Stimulated activated CD8-positive, alpha-beta memory T cell treated with anti-CD3 and anti-CD28 coated beads, Interleukin-15, amount 100 ng/mL, for 4 hours (primary cell): ENCODE results near the gene GRHL3.

Experiments used
- DNase-seq, 2 donors: peaks; one replicate each; pipeline ENCODE4 v3.0.0-alpha.2; 2020; ENCODE audit warnings: low read depth in 2 of 2

The GRHL3 gene

GRCh38 chr1:24373044-24373443 is 53.9 kb downstream of the GRHL3 start:
- no peak for DNase-seq

- no peak for DNase-seq
Measured at GRCh38 chr1:24373710-24374109, 54.6 kb downstream of the GRHL3 start.

GRCh38 chr1:24374891-24375786 is 56.0 kb downstream of the GRHL3 start:
- DNase-seq, result no peak

- no peak for DNase-seq
Measured at GRCh38 chr1:24379733-24380315, 60.7 kb downstream of the GRHL3 start.

GRCh38 chr1:24380508-24380907 is 61.4 kb downstream of the GRHL3 start:
- DNase-seq, result no peak

GRCh38 chr1:24381256-24381655 is 62.1 kb downstream of the GRHL3 start:
- DNase-seq, result no peak

GRCh38 chr1:24382165-24382577 is 63.0 kb downstream of the GRHL3 start:
- no peak for DNase-seq

GRCh38 chr1:24383381-24383940 is 64.3 kb downstream of the GRHL3 start:
- no peak for DNase-seq

- no peak for DNase-seq
Measured at GRCh38 chr1:24384251-24385090, 65.3 kb downstream of the GRHL3 start.

- no peak for DNase-seq
Measured at GRCh38 chr1:24385160-24385940, 66.2 kb downstream of the GRHL3 start.

GRCh38 chr1:24386241-24386640 is 67.1 kb downstream of the GRHL3 start:
- DNase-seq, result no peak

- DNase-seq, result no peak
Measured at GRCh38 chr1:24386931-24387330, 67.8 kb downstream of the GRHL3 start.

GRCh38 chr1:24387636-24388175 is 68.5 kb downstream of the GRHL3 start:
- DNase-seq, result no peak

GRCh38 chr1:24388331-24388885 is 69.3 kb downstream of the GRHL3 start:
- no peak for DNase-seq

GRCh38 chr1:24389231-24389678 is 70.1 kb downstream of the GRHL3 start:
- DNase-seq, result no peak

- DNase-seq, result peak; percentile 30 to 51
Measured at GRCh38 chr1:24390924-24391782, 72.0 kb downstream of the GRHL3 start.

GRCh38 chr1:24391882-24392603 is 72.9 kb downstream of the GRHL3 start:
- peak in 1 of 2 donors; percentile 21 for DNase-seq

- no peak for DNase-seq
Measured at GRCh38 chr1:24392604-24392946, 73.4 kb downstream of the GRHL3 start.
